BJ (cell line): ENCODE results near the gene WDR1. TPM values are rescaled to one million over a fixed set of nuclear protein-coding genes. Genes with fewer than 3 reads are reported as not detected.

ENCODE experiments used
- CTCF ChIA-PET: fragments of 350-600 bp; formaldehyde crosslinking; extraction: SDS; loops from one replicate; lab custom pipeline; 2021; ENCODE audit warnings: antibody characterized with exemption, inconsistent platforms; lab: Yijun Ruan, JAX
- POLR2A ChIA-PET: fragments of 300-600 bp; sonication (Branson Sonifier 250); formaldehyde crosslinking; extraction: SDS; loops from one replicate; lab custom pipeline; 2021; ENCODE audit warnings: antibody characterized with exemption; lab: Charles Lee
- DNase-seq: peaks from one replicate; pipeline ENCODE4 v3.0.0-alpha.2; 2011; ENCODE audit warnings: low read depth
- H3K27me3 ChIP-seq: 2 replicates; pipeline ENCODE4 v1.6.0; 2011; ENCODE audit warnings: low read length; ENCODE audit not compliant: control insufficient read depth, insufficient read depth
- H3K36me3 ChIP-seq: 2 replicates; pipeline ENCODE4 v1.5.1; 2011; ENCODE audit warnings: low read length; ENCODE audit not compliant: control insufficient read depth, insufficient read depth
- H3K4me3 ChIP-seq: 2 replicates; pipeline ENCODE4 v1.5.1; 2011; ENCODE audit warnings: low read depth, mild to moderate bottlenecking, control low read depth, low read length
- CTCF ChIP-seq: IDR thresholded peaks from 2 replicates; pipeline ENCODE4 v1.5.1; 2011; ENCODE audit warnings: low read depth, mild to moderate bottlenecking, control low read depth, inconsistent platforms, low read length, moderate library complexity; ENCODE audit not compliant: insufficient read depth
- polyA plus RNA-seq: library from polyadenylated mRNA; depleted of rRNA; stranded (reverse); fragments of >200 nt; gene quantifications from 2 replicates; pipeline ENCODE4 v1.2.3, GENCODE V29; 2011

Gene WDR1
- polyA plus RNA-seq, 1 experiment = 952 TPM

DNA sequence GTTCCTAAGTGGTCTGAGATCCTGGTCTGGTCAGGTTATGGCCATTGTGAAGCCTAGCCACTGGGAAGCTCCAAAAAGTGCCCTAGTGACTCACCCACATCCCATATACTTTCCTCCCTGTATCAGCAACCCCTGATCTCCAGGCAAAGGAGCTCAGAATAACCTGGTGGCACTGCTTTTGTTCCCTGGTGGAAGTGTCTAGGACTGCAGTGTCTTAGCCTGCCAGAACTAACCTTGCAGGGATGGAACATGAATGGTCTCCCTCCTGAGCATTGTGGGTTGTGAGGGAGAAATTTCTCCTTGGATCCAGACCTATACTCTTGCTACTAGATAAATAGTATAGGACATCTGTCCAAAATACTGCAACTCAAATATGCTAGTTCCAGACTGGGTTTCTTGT is 27.9 kb upstream of the WDR1 start:
- ChIA-PET CTCF (interaction anchor here (0.6 to 1.9 kb wide), 4 partner anchors 14 to 406 kb away, joined by 3 to 8 read pairs (median 4); no protein-coding TSS in a partner anchor), POLR2A (interaction anchor here (0.6 kb wide), 1 partner anchor 29 kb away, joined by 3 read pairs; no protein-coding TSS in a partner anchor)
- no peak for TF ChIP-seq CTCF
- Histone ChIP-seq H3K4me3 (no peak overlapping the region), H3K36me3 (no peaks in the 10 kb centered on the region), H3K27me3 (peaks cover 1% of the 10 kb centered on the region)
- DNase-seq = no peak

DNA sequence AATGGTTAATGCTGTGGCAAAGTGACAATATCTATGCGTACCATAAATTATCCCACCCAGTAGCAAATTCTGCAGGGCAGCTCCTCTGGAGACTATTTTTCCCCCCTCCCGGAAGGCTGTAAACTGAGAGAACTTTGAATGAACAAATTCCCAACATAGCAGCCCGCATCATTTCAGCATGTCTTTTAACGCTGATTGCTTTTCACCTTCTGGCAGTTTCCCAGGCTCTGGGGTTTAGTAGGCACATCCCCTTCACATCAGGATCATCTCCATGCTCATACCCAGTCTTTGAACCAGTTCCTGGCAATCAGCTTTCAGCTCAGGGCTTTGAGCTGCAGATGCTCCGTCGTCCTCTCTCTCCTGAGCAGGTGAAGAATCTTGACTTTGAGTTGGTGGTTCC is 26.6 kb upstream of the WDR1 start:
- Histone ChIP-seq H3K27me3 (peaks cover 1% of the 10 kb centered on the region), H3K4me3 (no peak overlapping the region), H3K36me3 (no peaks in the 10 kb centered on the region)
- no peak for TF ChIP-seq CTCF
- DNase-seq = no peak
- CTCF ChIA-PET = interaction anchor here (1.5 to 1.9 kb wide), 3 partner anchors 9 to 25 kb away, joined by 3 to 8 read pairs (median 4); no protein-coding TSS in a partner anchor
- POLR2A ChIA-PET = no interaction called here

- Histone ChIP-seq H3K36me3 (no peaks in the 10 kb centered on the region), H3K4me3 (no peak overlapping the region), H3K27me3 (peaks cover 3% of the 10 kb centered on the region)
- no peak for DNase-seq
- ChIA-PET POLR2A (interaction anchor here (0.6 kb wide), 1 partner anchor 23 kb away, joined by 6 read pairs; no protein-coding TSS in a partner anchor), CTCF (interaction anchor here (0.7 kb wide), 1 partner anchor 11 kb away, joined by 3 read pairs; no protein-coding TSS in a partner anchor)
- TF ChIP-seq CTCF = no peak
These were observed 24.5 kb upstream of the WDR1 start for GRCh38 chr4:10140866-10141759.

DNA sequence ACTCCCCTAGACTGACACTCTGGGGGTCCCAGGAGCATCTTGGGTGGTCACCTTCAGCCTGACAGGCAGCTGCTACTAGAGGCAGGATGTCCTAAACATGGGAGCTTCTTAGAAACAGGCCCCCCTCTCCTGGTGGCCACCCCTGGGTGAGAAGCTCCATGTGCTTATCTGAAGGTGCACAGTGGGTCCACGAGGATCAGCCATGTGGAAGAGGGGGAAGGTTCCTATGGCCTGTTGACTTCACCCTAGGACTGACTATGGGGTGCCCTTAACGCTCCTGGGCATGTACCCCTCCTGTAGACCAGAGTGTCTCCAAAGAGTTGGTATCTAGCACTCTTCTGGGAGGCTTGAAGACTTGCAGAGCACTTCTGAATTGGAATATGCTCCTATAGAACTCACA is 22.9 kb upstream of the WDR1 start:
- no peak overlapping the region for H3K4me3 ChIP-seq
- H3K27me3 ChIP-seq = peaks cover 3% of the 10 kb centered on the region
- no peak for DNase-seq
- H3K36me3 ChIP-seq = no peaks in the 10 kb centered on the region
- TF ChIP-seq CTCF = no peak
- ChIA-PET POLR2A (no interaction called here), CTCF (interaction anchor here (0.6 kb wide), 1 partner anchor 22 kb away, joined by 3 read pairs; no protein-coding TSS in a partner anchor)

- ChIA-PET POLR2A (no interaction called here), CTCF (no interaction called here)
- DNase-seq = no peak
- H3K4me3 ChIP-seq = no peak overlapping the region
- no peak for TF ChIP-seq CTCF
- peaks cover 8% of the 10 kb centered on the region for H3K27me3 ChIP-seq
- no peaks in the 10 kb centered on the region for H3K36me3 ChIP-seq
These were observed 18.7 kb upstream of the WDR1 start for GRCh38 chr4:10135260-10135659.
